ENCODE results near the gene DNAJC12. TPM values are rescaled to one million over a fixed set of nuclear protein-coding genes. Genes with fewer than 3 reads are reported as not detected.
"Not testable (repeated sequence)": the region's sequence is repeated elsewhere in the genome, so short reads cannot be mapped to it uniquely, and the experiment has no call there.

The DNAJC12 gene
- total RNA-seq, 1 donor from 2014 or later = 7.1 TPM

DNA sequence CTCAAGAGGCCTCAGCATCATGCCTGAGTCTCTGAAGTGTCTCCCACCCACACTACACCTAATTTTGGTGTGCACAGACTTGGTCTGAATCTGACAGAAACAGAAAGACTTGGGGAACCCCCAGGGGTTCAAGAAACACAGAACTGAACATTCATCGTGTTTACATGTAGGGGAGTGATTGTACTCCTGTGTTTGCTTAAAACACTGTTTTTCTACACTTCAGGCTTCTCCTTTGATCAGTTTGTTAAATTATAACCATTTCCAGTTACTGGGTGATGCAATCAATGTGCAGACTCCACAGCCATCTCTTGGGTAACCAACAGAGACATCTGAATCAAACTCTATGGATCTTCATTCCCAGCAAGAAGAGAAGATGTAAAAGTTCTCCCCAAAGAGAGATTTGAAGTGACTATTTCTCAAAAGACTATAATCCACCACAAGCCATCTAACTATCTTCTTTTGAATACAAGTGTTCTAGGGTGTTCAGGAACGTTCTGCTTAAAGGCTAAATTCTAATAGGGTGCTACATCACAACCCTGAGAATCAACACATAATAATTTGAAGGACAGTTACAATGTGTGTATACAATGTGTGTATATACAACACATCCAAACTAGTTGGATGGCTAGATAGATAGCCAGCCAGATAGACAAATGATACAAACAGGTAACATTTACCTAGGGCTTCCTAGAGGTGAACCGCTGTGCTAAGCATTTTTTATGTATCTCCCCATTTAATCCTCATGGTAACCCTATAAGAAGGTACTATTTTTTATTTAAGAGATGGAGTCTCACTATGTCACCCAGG lies 34.2 kb downstream of the DNAJC12 start:
- ATAC-seq = no peak
- DNase-seq (ENCODE audit: missing footprints) = no peak
- intact Hi-C loops (cut with DNase I) = no loop called here

- ATAC-seq = no peak
- DNase-seq (ENCODE audit: missing footprints) = no peak
- intact Hi-C loops (cut with DNase I) = no loop called here
Measured at GRCh38 chr10:67802767-67803538, 35.0 kb downstream of the DNAJC12 start.

DNA sequence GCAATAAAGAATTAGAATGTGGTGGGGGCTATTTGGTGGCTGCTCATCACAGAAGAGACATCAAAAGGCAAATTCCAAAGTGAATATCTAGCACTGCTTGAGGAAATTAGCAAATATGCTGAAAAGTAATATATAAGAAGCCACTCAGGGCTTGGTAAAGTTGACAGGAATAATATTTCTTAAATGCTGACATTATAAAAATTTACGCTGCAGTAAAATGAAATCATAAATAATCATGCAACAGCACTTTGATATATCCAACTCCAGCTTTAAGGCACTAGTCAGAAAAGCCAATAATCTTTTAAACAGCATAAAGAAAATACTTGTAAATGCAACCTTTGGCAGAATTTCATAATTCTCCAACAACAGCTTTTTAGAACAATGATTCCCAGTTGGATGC lies 36.9 kb downstream of the DNAJC12 start:
- ATAC-seq = no peak
- intact Hi-C loops (cut with DNase I) = no loop called here

GRCh38 chr10:67794909-67795460 lies 43.0 kb downstream of the DNAJC12 start:
- ATAC-seq (no peak), DNase-seq (ENCODE audit: missing footprints) (no peak)
- intact Hi-C loops (cut with DNase I) = no loop called here

More for the DNA sequence above, 36.9 kb downstream of the DNAJC12 start:
- no peak for DNase-seq (ENCODE audit: missing footprints)

GRCh38 chr10:67794256-67794655 lies 43.7 kb downstream of the DNAJC12 start:
- intact Hi-C loops (cut with DNase I) = no loop called here
- no peak for ATAC-seq
- no peak for DNase-seq (ENCODE audit: missing footprints)

- ATAC-seq = no peak
- no peak for DNase-seq (ENCODE audit: missing footprints)
- intact Hi-C loops (cut with DNase I) = no loop called here
Measured at GRCh38 chr10:67793313-67793712, 44.7 kb downstream of the DNAJC12 start.

GRCh38 chr10:67792653-67793052 lies 45.3 kb downstream of the DNAJC12 start:
- ATAC-seq (no peak), DNase-seq (ENCODE audit: missing footprints) (no peak)
- intact Hi-C loops (cut with DNase I) = no loop called here

DNA sequence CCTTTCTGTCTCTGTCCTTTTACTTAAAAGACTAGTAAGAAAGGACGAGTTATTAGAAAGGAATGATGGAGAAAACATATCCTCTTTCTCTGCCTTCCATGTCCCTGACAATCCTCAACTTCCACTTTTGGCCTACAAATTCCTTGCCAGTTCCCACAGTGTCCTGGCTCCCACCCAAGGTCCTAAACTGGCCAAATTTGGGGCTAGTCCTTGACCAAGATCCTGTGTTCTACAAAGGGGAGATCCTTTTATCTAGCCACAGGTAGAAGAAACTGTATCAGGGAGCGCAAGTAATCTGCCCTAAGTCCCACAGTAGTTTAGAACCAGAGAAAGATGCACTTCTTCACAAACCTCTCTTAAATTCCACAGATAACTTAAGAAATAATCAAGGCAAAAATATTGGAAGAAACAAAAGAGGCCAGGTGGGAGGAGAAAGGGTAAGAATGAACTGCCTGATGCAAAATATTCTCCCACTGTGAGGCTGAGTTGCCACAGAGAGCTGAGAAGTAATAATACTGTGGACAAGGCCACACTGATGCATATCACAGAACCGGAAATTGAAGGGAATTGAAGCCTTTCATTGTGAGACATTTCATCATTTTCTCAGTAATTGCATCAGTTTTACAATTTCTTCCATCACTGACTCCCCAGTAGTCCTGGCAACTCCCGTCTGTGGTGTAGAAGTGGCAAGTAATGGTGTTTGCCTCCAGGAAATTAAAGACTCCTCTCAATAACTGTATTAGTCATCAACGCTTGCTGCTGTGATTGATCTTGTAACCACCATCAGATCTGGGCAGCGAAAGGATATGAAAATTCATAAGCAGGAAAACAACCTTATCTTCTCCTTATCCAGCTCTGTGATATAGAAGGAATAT lies 47.2 kb downstream of the DNAJC12 start:
- ATAC-seq (no peak), DNase-seq (ENCODE audit: missing footprints) (no peak)
- intact Hi-C loops (cut with DNase I) = no loop called here

DNA sequence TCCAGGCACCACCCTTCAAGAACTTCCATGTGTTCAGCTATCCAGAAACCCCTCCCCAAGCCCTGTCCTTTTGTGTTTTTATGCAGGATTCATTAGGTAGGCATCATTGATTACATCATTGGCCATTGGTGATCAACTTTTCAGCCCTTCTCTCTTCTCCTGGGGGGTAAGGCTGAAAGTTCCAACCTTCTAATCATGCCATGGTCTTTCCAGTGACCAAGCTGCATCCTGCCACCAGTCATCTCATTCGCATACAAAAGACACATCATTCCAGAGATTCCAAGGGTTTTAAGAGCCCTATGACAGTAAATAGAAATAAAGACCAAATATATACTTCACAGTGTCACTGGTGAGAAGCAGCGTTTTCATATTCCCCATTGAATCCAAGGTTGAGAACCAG lies 48.2 kb downstream of the DNAJC12 start:
- intact Hi-C loops (cut with DNase I) = loop anchor here (10.0 kb wide), 1 partner anchor 265 kb away; no protein-coding TSS in a partner anchor
- DNase-seq (ENCODE audit: missing footprints) (no peak), ATAC-seq (no peak)

DNA sequence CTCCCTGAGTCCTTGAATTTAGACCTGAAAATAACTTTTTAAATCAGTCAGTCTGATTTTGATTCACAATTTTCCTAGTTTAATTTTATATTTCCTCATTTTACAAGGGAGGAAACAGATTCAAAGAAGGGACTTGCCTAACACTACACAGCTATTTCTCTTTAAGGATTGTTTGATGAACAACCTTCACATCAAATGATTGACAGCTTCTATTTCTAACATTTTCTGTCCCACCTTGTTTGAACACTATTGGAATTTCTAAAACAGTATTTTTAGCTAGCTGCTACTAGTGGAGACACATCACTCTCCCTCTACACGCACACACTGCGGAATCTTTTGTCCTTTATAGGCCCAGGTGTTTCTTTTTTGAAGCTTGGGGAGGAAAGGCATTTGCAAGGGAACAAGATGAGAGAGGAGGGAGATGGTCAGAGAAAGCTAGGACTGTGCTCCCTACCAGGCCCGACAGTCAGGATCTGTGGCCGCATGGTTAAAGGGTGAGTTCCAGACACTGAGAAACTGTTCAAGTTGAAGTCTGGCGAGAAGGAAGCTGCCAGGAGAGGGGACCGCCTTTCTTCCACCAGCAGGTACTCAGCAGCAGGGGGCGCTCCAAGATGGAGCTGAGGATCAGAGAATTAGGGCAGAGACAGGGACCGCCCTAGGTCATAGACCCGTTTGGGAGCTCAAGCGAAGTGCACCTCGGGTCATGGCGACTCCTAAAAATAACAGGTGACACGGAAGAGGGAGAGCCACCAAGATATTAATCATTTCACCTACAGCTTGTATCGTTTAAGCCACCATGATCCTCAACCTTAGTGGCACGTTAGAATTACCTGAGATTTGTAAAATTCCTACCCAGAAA lies 49.7 kb downstream of the DNAJC12 start:
- peak; percentile 63 for ATAC-seq
- peak; percentile 86 for DNase-seq (ENCODE audit: missing footprints)
- intact Hi-C loops (cut with DNase I) = loop anchor here (10.0 kb wide), 1 partner anchor 263 kb away; no protein-coding TSS in a partner anchor

DNA sequence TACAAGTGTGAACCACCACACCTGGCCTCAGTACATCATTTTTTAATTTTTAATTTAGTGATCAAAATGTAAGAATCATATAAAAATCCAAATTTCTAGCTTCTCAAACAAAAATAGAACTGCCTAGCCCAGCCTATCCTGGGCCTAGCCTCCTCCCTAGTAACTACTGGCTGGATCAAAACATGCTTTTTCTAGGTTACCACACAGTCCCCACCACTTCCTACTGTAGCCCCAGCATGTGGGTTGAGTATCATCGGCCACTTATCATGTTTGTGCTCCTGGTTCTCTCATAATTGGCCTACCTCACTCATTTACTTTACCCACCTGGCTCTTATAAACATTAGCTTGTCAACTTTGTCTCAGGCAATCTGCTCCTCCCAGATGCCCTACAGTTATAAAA lies 52.9 kb downstream of the DNAJC12 start:
- ATAC-seq (no peak), DNase-seq (ENCODE audit: missing footprints) (no peak)
- intact Hi-C loops (cut with DNase I) = loop anchor here (10.0 kb wide), 1 partner anchor 260 kb away; no protein-coding TSS in a partner anchor

- intact Hi-C loops (cut with DNase I) = loop anchor here (10.0 kb wide), 1 partner anchor 260 kb away; no protein-coding TSS in a partner anchor
- ATAC-seq (no peak), DNase-seq (ENCODE audit: missing footprints) (no peak)
Measured at GRCh38 chr10:67784474-67784873, 53.5 kb downstream of the DNAJC12 start.

GRCh38 chr10:67783606-67784294 lies 54.2 kb downstream of the DNAJC12 start:
- ATAC-seq (no peak), DNase-seq (ENCODE audit: missing footprints) (no peak)
- intact Hi-C loops (cut with DNase I) = loop anchor here (10.0 kb wide), 1 partner anchor 259 kb away; no protein-coding TSS in a partner anchor

GRCh38 chr10:67782530-67782929 lies 55.5 kb downstream of the DNAJC12 start:
- intact Hi-C loops (cut with DNase I) = loop anchor here (10.0 kb wide), 1 partner anchor 258 kb away; no protein-coding TSS in a partner anchor
- ATAC-seq = no peak
- DNase-seq (ENCODE audit: missing footprints) = no peak

- intact Hi-C loops (cut with DNase I) = loop anchor here (1.0 to 10.0 kb wide), 3 partner anchors 84 to 256 kb away; partner anchors contain the start of gene CTNNA3
- ATAC-seq (no peak), DNase-seq (ENCODE audit: missing footprints) (no peak)
Measured at GRCh38 chr10:67780759-67781538, 57.0 kb downstream of the DNAJC12 start.

DNA sequence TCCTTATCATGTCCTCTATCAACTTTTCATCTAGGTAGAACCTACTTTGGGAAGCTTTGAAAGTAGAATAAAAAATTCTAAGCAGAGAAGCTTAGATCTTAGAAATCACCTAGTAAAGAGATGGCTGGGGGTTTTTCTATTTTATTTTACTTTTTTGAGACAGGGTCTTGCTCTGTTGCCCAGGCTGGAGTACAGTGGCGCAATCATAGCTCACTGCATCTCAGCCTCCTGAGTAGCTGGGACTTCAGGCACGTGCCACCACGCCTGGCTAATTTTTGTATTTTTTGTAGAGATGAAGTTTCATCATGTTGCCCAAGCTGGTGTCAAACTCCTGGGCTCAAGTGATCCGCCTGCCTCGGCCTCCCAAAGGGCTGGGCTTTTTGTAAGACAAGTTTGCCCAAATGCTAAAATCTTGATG lies 57.8 kb downstream of the DNAJC12 start:
- intact Hi-C loops (cut with DNase I) = loop anchor here (1.0 to 10.0 kb wide), 3 partner anchors 83 to 255 kb away; partner anchors contain the start of gene CTNNA3
- not testable (repeated sequence) for DNase-seq (ENCODE audit: missing footprints); ATAC-seq
